Placental epithelial cell (primary cell): ENCODE results near the gene EYA2. TPM values are rescaled to one million over a fixed set of nuclear protein-coding genes. Genes with fewer than 3 reads are reported as not detected.

Experiments used
- small RNA-seq: library from RNA; depleted of rRNA; stranded (forward); fragments of <200 nt; gene quantifications from one replicate; pipeline ENCODE3, GENCODE V24; 2012
- total RNA-seq: library from RNA; depleted of rRNA; stranded (reverse); fragments of >200 nt; gene quantifications from 2 replicates; pipeline ENCODE4 v1.2.3, GENCODE V29; 2012

Gene EYA2, protein sequence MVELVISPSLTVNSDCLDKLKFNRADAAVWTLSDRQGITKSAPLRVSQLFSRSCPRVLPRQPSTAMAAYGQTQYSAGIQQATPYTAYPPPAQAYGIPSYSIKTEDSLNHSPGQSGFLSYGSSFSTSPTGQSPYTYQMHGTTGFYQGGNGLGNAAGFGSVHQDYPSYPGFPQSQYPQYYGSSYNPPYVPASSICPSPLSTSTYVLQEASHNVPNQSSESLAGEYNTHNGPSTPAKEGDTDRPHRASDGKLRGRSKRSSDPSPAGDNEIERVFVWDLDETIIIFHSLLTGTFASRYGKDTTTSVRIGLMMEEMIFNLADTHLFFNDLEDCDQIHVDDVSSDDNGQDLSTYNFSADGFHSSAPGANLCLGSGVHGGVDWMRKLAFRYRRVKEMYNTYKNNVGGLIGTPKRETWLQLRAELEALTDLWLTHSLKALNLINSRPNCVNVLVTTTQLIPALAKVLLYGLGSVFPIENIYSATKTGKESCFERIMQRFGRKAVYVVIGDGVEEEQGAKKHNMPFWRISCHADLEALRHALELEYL
- not detected in 2 replicates for total RNA-seq

DNA sequence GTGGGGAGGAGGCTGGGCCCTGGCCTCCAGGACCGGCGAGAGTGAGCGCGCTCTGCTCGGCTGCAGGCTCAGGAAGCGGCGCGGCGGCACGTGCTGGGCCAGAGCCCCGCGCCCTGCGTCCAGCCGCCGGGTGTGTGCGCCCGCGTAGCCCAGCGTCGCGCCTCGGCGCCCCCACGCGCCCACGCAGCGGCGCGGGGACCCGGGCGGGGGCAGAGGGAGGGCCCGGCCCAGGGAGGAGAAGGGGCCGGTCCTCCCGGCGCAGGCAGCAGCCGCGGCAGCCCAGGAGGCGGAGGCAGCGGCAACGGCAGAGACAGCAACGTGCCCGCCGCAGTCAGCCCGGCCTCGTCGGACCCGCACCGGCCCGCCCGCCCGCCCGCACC lies at the start of gene EYA2:
TSS of gene EYA2 (plus strand) at position 265 of the 380 bp plus-strand sequence. CDS start 95,168 bp downstream, outside the sequence.

Small RNA genes lying within 50 kb of the gene (small RNA-seq; reads per million reads assigned to genes)
- gene MIR3616, result not detected

Other genes with a start within 250 kb of the EYA2 start
- gene SLC13A3, start 243.4 kb upstream of the EYA2 start, total RNA-seq, result 3.9 and 6.3 TPM in 2 replicates
- gene TP53RK, start 205.4 kb upstream of the EYA2 start, total RNA-seq, result 12.1 and 14.9 TPM in 2 replicates
- 73.6 and 79.7 TPM in 2 replicates for gene SLC2A10, start 185.2 kb upstream of the EYA2 start, total RNA-seq